Activated B cell treated with CpG ODN at 0.5 μM for 24 hours (primary cell): ENCODE data around the gene FHIT. TPM values are rescaled to one million over a fixed set of nuclear protein-coding genes. Genes with fewer than 3 reads are reported as not detected.

ENCODE experiments used
- ATAC-seq: fragments of 200-7000 bp; cut with Tn5 transposase; one replicate; pipeline ENCODE4 v1.10.0; 2021; ENCODE audit warnings: low read depth, mild to moderate bottlenecking, moderate library complexity
- CTCF ChIA-PET: fragments of 350-600 bp; sonication (Branson Sonifier 250); formaldehyde crosslinking; loops from one replicate; lab custom pipeline; 2021; ENCODE audit warnings: antibody characterized with exemption; lab: Charles Lee
- POLR2A ChIA-PET: fragments of 350-600 bp; sonication (Branson Sonifier 250); formaldehyde crosslinking; loops from one replicate; lab custom pipeline; 2021; ENCODE audit warnings: antibody characterized with exemption; lab: Charles Lee
- DNase-seq: peaks from one replicate; pipeline ENCODE4 v3.0.0; 2022
- H3K27ac Mint-ChIP-seq: one replicate; pipeline ENCODE4 v1.8.0; 2020; ENCODE audit warnings: mixed read lengths
- H3K27me3 Mint-ChIP-seq: one replicate; pipeline ENCODE4 v1.8.0; 2021; ENCODE audit warnings: mixed read lengths
- H3K36me3 Mint-ChIP-seq: one replicate; pipeline ENCODE4 v1.8.0; 2021; ENCODE audit warnings: low read depth, mixed read lengths
- H3K4me1 Mint-ChIP-seq: one replicate; pipeline ENCODE4 v1.8.0; 2021; ENCODE audit warnings: mixed read lengths
- H3K4me3 Mint-ChIP-seq: one replicate; pipeline ENCODE4 v1.8.0; 2020; ENCODE audit warnings: mild to moderate bottlenecking, mixed read lengths
- H3K9me3 Mint-ChIP-seq: one replicate; pipeline ENCODE4 v1.8.0; 2020; ENCODE audit warnings: mixed read lengths
- intact Hi-C: fragments of 100-400 bp; cut with micrococcal nuclease; formaldehyde crosslinking; loops from one replicate; pipeline ENCODE4 v1.15.1; 2024
- total RNA-seq: library from RNA; stranded (reverse); gene quantifications from 2 replicates; pipeline ENCODE4 v1.2.3, GENCODE V29; 2022
- TF ChIP-seq, protein P1 (sequence below): fragments of 200-600 bp; IDR thresholded peaks from one replicate; pipeline ENCODE4 v1.8.0; 2022; ENCODE audit warnings: antibody characterized with exemption, mild to moderate bottlenecking

FHIT gene
- total RNA-seq, 1 donor from 2014 or later = 5.5 TPM

DNA sequence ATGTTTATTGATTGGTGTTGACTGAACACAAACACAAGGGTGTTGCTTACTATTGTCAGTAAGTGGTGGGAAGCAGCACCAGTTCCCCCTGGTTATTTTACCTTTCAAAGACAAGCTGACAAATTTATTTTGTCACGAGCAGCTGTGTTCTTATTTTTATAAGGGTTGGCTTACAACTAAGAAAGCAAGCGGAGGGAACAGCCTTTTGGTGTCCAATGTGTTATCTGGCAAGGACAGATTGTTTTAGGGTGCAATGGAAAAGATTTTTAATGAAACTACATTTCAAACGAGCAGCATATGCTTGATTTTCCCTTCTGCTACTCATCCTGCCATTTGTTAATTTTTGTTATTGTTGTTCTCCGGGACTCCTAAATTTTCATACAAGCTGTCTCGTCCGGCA, 1280.9 kb downstream of the FHIT start:
- intact Hi-C loops = no loop called here
- H3K36me3 Mint-ChIP-seq = no peaks in the 10 kb centered on the region
- no peaks in the 10 kb centered on the region for H3K4me1 Mint-ChIP-seq
- TF ChIP-seq, protein P1, sequence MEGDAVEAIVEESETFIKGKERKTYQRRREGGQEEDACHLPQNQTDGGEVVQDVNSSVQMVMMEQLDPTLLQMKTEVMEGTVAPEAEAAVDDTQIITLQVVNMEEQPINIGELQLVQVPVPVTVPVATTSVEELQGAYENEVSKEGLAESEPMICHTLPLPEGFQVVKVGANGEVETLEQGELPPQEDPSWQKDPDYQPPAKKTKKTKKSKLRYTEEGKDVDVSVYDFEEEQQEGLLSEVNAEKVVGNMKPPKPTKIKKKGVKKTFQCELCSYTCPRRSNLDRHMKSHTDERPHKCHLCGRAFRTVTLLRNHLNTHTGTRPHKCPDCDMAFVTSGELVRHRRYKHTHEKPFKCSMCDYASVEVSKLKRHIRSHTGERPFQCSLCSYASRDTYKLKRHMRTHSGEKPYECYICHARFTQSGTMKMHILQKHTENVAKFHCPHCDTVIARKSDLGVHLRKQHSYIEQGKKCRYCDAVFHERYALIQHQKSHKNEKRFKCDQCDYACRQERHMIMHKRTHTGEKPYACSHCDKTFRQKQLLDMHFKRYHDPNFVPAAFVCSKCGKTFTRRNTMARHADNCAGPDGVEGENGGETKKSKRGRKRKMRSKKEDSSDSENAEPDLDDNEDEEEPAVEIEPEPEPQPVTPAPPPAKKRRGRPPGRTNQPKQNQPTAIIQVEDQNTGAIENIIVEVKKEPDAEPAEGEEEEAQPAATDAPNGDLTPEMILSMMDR = no peak
- DNase-seq = no peak
- H3K4me3 Mint-ChIP-seq = no peak overlapping the region
- H3K9me3 Mint-ChIP-seq = no peaks in the 10 kb centered on the region
- no peaks in the 10 kb centered on the region for H3K27me3 Mint-ChIP-seq
- ChIA-PET CTCF (no interaction called here), POLR2A (no interaction called here)
- ATAC-seq = no peak
- no peak overlapping the region for H3K27ac Mint-ChIP-seq

DNA sequence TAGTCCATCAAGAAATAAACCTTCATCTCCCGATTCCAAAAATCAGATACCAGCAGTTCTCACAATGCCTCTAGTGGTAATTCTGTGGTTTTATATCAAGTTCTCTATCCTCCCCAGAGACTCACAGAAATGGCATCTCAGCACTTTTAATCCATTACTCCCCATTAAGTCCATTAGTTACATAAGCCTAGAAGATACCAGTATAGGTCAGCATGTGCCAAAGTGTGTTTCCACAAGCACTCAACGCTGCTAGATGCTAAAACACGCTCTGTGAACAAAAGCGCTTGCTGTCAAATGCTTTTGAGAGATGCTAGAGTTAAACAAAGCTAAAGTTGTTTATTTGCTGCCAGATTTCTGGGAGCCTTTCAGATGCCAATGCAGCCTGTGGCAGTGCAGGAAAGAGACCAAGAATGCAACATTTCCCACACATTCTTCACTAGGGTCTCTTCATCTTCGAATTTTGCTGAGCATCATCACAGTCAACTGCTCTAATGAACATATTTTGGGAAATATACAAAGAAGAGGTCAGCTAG, 1282.7 kb downstream of the FHIT start:
- H3K27me3 Mint-ChIP-seq = no peaks in the 10 kb centered on the region
- DNase-seq = no peak
- no peak for ATAC-seq
- intact Hi-C loops = no loop called here
- H3K4me3 Mint-ChIP-seq = no peak overlapping the region
- no peaks in the 10 kb centered on the region for H3K9me3 Mint-ChIP-seq
- H3K4me1 Mint-ChIP-seq = no peaks in the 10 kb centered on the region
- POLR2A ChIA-PET = no interaction called here
- no peaks in the 10 kb centered on the region for H3K36me3 Mint-ChIP-seq
- no peak overlapping the region for H3K27ac Mint-ChIP-seq
- CTCF ChIA-PET = no interaction called here
- TF ChIP-seq, protein P1 = no peak

DNA sequence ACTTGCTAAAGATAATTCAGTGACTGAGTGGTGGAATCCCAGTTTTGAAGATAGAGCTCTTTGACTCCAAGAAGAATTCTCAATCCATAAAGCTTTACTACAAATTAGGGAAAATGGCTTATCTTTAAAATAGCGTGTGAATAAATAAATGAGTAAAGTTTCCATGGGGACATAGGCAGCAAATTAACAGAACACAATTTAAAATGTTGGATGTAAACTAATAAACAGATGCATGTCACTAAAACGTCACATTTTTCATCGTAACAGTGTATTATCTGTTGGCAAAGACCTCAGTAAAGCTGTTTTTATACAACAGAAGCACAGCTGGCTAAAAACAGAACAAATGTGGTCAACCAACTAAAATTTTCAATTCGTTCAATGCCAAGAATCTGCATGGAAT, 1287.6 kb downstream of the FHIT start:
- Mint-ChIP-seq H3K36me3 (no peaks in the 10 kb centered on the region), H3K4me3 (no peak overlapping the region), H3K27me3 (no peaks in the 10 kb centered on the region), H3K27ac (no peak overlapping the region), H3K9me3 (no peaks in the 10 kb centered on the region), H3K4me1 (no peaks in the 10 kb centered on the region)
- CTCF ChIA-PET = no interaction called here
- ATAC-seq (no peak), DNase-seq (no peak)
- TF ChIP-seq, protein P1 = no peak
- intact Hi-C loops = no loop called here
- POLR2A ChIA-PET = no interaction called here

DNA sequence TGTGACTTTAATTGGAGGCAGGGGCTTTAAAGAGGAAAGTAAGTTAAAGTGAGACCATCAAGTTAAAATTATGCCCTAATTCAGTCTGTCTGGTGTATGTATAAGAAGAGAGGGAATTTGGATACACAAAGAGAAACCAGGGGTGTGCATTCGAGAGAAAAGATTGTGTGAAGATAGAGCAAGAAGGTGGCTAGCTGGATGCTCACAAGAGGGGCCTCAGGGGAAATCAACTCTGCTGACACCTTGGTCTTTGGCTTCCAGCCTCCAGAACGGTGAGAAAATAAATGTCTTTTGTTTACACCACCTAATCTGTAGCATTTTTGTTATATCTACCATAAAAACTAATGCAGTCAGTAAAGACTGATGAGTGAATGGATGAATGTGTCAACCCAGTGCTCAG, 1294.1 kb downstream of the FHIT start:
- Mint-ChIP-seq H3K9me3 (no peaks in the 10 kb centered on the region), H3K36me3 (no peaks in the 10 kb centered on the region), H3K27ac (no peak overlapping the region), H3K4me3 (no peak overlapping the region), H3K4me1 (no peaks in the 10 kb centered on the region), H3K27me3 (peaks cover 8% of the 10 kb centered on the region)
- DNase-seq (no peak), ATAC-seq (no peak)
- ChIA-PET POLR2A (no interaction called here), CTCF (no interaction called here)
- TF ChIP-seq, protein P1 = no peak
- intact Hi-C loops = no loop called here

DNA sequence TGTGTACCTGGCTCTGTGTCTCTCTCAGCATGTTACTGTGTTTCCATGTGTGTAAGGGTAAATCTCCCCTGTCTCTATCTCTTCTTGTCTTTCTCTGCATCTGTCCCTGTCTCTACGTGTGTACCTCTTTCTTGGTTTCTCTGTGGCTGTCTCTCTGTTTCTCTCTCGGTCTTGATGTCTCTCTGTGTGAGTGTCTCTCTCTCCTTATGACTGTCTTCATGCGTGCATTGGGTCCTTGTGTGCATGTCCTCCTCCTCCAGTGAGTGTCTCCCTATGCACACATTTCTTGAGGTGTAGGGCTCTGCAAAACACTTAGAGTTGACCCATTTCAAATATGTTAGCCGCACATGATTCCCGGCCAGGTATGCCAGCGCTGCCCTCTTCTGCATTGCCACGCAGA, 1298.1 kb downstream of the FHIT start:
- Mint-ChIP-seq H3K4me1 (no peaks in the 10 kb centered on the region), H3K4me3 (no peak overlapping the region), H3K36me3 (no peaks in the 10 kb centered on the region), H3K27ac (no peak overlapping the region), H3K9me3 (no peaks in the 10 kb centered on the region), H3K27me3 (peaks cover 8% of the 10 kb centered on the region)
- TF ChIP-seq, protein P1 = no peak
- DNase-seq (no peak), ATAC-seq (no peak)
- intact Hi-C loops = no loop called here
- ChIA-PET CTCF (no interaction called here), POLR2A (no interaction called here)
